OCI-LY3 (cell line): ENCODE results near the gene PER3.

ENCODE experiments used
- CTCF ChIP-seq: fragments of 200-600, 300-600 bp; sonication (generic); IDR thresholded peaks from 2 replicates; pipeline ENCODE4 v1.5.1; 2014; ENCODE audit warnings: antibody characterized with exemption, low read length, low read depth
- EZH2phosphoT487 ChIP-seq: fragments of 200-600 bp; shearing (Covaris generic); IDR thresholded peaks from 2 replicates; pipeline ENCODE4 v1.6.1; 2018; ENCODE audit warnings: antibody characterized with exemption, mixed run types, low read depth

GRCh38 chr1:7811476-7811875, 27.4 kb downstream of the PER3 start:
- TF ChIP-seq EZH2phosphoT487 (no peak), CTCF (no peak)
